ENCODE results near the gene ERH. TPM values are rescaled to one million over a fixed set of nuclear protein-coding genes. Genes with fewer than 3 reads are reported as not detected.

Gene ERH
- total and polyA plus RNA-seq, 2 donors (not counting 1 experiment from before 2014, with no cell fraction given): 29.3 to 169 TPM

DNA sequence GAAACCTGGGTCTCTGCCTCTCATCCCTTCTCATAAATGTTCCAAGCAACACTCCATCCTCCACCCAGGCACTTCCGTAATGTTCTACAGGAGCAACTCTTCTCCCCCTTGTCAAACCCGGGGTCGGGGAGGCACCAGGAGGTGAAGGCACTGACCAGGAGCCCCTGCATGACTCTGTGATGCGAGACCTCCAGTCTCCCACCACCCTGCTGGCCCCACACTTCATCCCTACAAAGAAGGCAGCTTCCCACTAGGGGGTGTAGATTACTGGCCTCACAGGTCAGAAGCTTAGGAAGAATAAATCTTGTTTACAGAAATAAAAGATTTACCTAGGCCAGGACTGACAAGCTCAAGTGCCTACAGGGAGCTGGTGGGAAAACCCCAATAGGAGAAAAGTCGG lies 47.2 kb downstream of the ERH start:
- peak overlapping the region in 1 of 2 donors; percentile 42 for H3K27ac ChIP-seq (ENCODE audit: low read length in 2 of 2)
- no peak for DNase-seq
- H3K4me3 Mint-ChIP-seq: no peak overlapping the region
- H3K9me3 ChIP-seq (ENCODE audit: control extremely low read depth in 1 of 3, control insufficient read depth in 2 of 3, insufficient read depth in 1 of 3, low read length in 2 of 3): no peaks in the 10 kb centered on the region
- ATAC-seq (ENCODE audit: low read depth): no peak
- H3K9me3 Mint-ChIP-seq (ENCODE audit: insufficient read depth): no peaks in the 10 kb centered on the region
- H4K20me1 ChIP-seq (ENCODE audit: control insufficient read depth, insufficient read depth, low read length, poor library complexity, severe bottlenecking): no peaks in the 10 kb centered on the region
- peak overlapping the region; percentile 46 for H2AFZ ChIP-seq (ENCODE audit: insufficient read depth, low read depth, low read length, poor library complexity, severe bottlenecking)
- no peak overlapping the region for H3K9ac ChIP-seq (ENCODE audit: low read length)
- H3K4me3 ChIP-seq (ENCODE audit: control extremely low read depth in 1 of 5, extremely low read depth in 1 of 5, insufficient read depth in 1 of 5, low read depth in 2 of 5, low read length in 4 of 5): no peak overlapping the region
- H3K79me2 ChIP-seq (ENCODE audit: control insufficient read depth, insufficient read depth, low read length): no peaks in the 10 kb centered on the region
- H3K4me2 ChIP-seq (replicated peaks; ENCODE audit: low read depth, low read length, poor library complexity, severe bottlenecking): no peak overlapping the region
- POLR2A ChIA-PET: interaction anchor here (0.6 kb wide), 1 partner anchor 402 kb away, joined by 3 read pairs; no protein-coding TSS in a partner anchor
- H3K27me3 Mint-ChIP-seq: no peaks in the 10 kb centered on the region
- H3K36me3 ChIP-seq (replicated peaks in 1 of 2; ENCODE audit: control extremely low read depth in 1 of 2, control insufficient read depth in 1 of 2, extremely low read depth in 1 of 2, insufficient read depth in 2 of 2, low read length in 1 of 2): no peaks in the 10 kb centered on the region
- intact Hi-C loops (cut with micrococcal nuclease): no loop called here
- peaks cover 38% of the 10 kb centered on the region for H3K4me1 Mint-ChIP-seq
- peak overlapping the region; percentile 56 for H3K27ac Mint-ChIP-seq
- 72% methylated on average over 3 of the region's 5 CpGs for WGBS (ENCODE audit: insufficient coverage)
- peaks cover 27 to 41% of the 10 kb centered on the region in 2 donors for H3K4me1 ChIP-seq (ENCODE audit: control insufficient read depth in 2 of 2, insufficient read depth in 2 of 2, low read length in 2 of 2)
- H3K27me3 ChIP-seq (replicated peaks in 1 of 4; ENCODE audit: control extremely low read depth in 1 of 4, control insufficient read depth in 3 of 4, insufficient read depth in 4 of 4, low read length in 3 of 4): no peaks in the 10 kb centered on the region
- TF ChIP-seq, protein P1, sequence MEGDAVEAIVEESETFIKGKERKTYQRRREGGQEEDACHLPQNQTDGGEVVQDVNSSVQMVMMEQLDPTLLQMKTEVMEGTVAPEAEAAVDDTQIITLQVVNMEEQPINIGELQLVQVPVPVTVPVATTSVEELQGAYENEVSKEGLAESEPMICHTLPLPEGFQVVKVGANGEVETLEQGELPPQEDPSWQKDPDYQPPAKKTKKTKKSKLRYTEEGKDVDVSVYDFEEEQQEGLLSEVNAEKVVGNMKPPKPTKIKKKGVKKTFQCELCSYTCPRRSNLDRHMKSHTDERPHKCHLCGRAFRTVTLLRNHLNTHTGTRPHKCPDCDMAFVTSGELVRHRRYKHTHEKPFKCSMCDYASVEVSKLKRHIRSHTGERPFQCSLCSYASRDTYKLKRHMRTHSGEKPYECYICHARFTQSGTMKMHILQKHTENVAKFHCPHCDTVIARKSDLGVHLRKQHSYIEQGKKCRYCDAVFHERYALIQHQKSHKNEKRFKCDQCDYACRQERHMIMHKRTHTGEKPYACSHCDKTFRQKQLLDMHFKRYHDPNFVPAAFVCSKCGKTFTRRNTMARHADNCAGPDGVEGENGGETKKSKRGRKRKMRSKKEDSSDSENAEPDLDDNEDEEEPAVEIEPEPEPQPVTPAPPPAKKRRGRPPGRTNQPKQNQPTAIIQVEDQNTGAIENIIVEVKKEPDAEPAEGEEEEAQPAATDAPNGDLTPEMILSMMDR (IDR thresholded peaks at IDR 0.05): no peak
- no peak for TF ChIP-seq EZH2 (IDR thresholded peaks at IDR 0.05; ENCODE audit: borderline replicate concordance, insufficient read depth, low read depth, low read length, poor library complexity, severe bottlenecking)
- CTCF ChIA-PET: no interaction called here

DNA sequence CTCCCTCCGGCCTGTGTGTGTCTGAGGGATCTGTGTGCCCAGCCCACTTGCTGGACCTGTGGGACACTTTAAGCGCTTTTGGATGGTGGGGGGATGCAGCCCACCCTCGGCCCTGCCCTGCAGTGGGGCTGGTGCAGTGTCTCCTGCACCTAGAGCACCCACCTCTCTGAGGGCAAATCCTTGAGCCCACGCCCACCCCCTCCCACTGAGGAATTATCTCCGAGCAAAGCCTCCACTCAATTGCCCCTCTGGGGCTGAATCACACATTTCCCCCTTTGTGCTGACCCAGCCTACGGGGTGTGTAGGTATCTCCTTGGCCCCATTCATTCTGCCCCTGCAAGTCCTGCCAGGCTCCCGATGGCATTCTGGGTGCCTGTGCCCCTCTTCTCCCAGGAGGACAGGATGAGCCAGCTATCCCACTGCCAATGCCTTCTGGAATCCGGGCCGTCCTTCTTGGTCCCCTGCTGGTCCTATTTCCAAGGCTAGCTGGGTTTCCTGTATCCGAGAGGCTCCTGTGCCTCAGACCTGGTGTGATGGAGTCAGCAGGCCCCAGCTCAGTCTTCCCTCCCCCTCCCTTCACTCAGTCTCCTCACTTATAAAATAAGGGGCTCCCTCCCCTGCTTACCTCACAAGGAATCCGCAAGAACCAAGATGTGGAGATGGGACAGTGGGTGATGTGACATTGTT lies 48.9 kb downstream of the ERH start:
- CTCF ChIA-PET: no interaction called here
- Histone ChIP-seq H3K4me1 (ENCODE audit: control insufficient read depth in 2 of 2, insufficient read depth in 2 of 2, low read length in 2 of 2) (peaks cover 16 to 24% of the 10 kb centered on the region in 2 donors), H2AFZ (ENCODE audit: insufficient read depth, low read depth, low read length, poor library complexity, severe bottlenecking) (no peak overlapping the region), H3K79me2 (ENCODE audit: control insufficient read depth, insufficient read depth, low read length) (no peaks in the 10 kb centered on the region), H3K36me3 (replicated peaks in 1 of 2; ENCODE audit: control extremely low read depth in 1 of 2, control insufficient read depth in 1 of 2, extremely low read depth in 1 of 2, insufficient read depth in 2 of 2, low read length in 1 of 2) (no peaks in the 10 kb centered on the region), H4K20me1 (ENCODE audit: control insufficient read depth, insufficient read depth, low read length, poor library complexity, severe bottlenecking) (no peaks in the 10 kb centered on the region), H3K9me3 (ENCODE audit: control extremely low read depth in 1 of 3, control insufficient read depth in 2 of 3, insufficient read depth in 1 of 3, low read length in 2 of 3) (no peaks in the 10 kb centered on the region), H3K27ac (ENCODE audit: low read length in 2 of 2) (no peak overlapping the region), H3K27me3 (replicated peaks in 1 of 4; ENCODE audit: control extremely low read depth in 1 of 4, control insufficient read depth in 3 of 4, insufficient read depth in 4 of 4, low read length in 3 of 4) (no peaks in the 10 kb centered on the region), H3K4me2 (replicated peaks; ENCODE audit: low read depth, low read length, poor library complexity, severe bottlenecking) (no peak overlapping the region), H3K4me3 (ENCODE audit: control extremely low read depth in 1 of 5, extremely low read depth in 1 of 5, insufficient read depth in 1 of 5, low read depth in 2 of 5, low read length in 4 of 5) (no peak overlapping the region), H3K9ac (ENCODE audit: low read length) (no peak overlapping the region)
- H3K9me3 Mint-ChIP-seq (ENCODE audit: insufficient read depth): no peaks in the 10 kb centered on the region
- no peak overlapping the region for H3K27ac Mint-ChIP-seq
- POLR2A ChIA-PET: no interaction called here
- peaks cover 22% of the 10 kb centered on the region for H3K4me1 Mint-ChIP-seq
- WGBS (ENCODE audit: insufficient coverage): 93% methylated on average over 9 of the region's 11 CpGs
- intact Hi-C loops (cut with micrococcal nuclease): no loop called here
- no peaks in the 10 kb centered on the region for H3K27me3 Mint-ChIP-seq
- DNase-seq (no peak), ATAC-seq (ENCODE audit: low read depth) (no peak)
- TF ChIP-seq, protein P1 (IDR thresholded peaks at IDR 0.05): no peak
- no peak for TF ChIP-seq EZH2 (IDR thresholded peaks at IDR 0.05; ENCODE audit: borderline replicate concordance, insufficient read depth, low read depth, low read length, poor library complexity, severe bottlenecking)
- no peak overlapping the region for H3K4me3 Mint-ChIP-seq
